SK-N-MC (cell line): Measurements from ENCODE around the gene ROBO4.

Experiments used
- EZH2 ChIP-seq: fragments of 200-600 bp; sonication (generic); IDR thresholded peaks from one replicate; pipeline ENCODE4 v1.6.1; 2017; ENCODE audit warnings: antibody characterized with exemption
- POLR2AphosphoS5 ChIP-seq: IDR thresholded peaks from 2 replicates; pipeline ENCODE4 v1.6.1; 2012; ENCODE audit warnings: mild to moderate bottlenecking, low read depth, low read length, borderline replicate concordance

DNA sequence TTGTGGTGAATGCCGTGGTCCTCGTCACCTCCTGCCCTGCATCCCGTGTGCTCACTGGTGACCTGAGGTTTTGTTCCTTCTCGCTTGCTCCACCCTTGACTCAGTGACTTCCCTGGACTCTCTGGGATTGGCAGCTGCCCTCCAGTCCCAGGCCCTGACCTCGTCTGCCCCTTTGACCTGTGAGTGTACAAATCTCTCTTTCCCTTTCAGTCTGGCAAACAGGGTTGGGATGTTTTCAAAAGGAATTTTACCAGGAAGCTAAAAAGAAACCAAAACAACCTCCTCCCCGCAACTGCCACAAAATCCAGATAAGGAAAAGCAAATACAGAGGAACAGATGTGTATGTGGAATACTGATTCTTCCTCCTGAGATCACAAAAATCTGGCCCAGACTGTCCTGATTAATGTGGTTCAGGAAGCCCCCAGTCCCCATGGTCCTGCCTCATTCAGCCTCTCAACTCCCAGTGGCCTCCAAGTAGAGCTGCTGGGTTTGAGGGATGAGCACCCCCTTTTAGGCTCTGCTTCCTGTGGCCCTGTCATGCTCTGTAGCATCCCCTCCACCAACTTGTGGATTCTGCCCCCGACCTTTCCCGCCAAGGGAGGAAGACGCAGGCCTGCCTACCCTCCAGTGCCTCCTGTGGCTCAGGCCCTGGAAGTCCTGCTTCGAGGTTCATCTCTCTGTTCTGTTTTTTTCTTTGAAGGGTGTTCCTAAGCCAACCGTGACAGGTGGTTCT is 15.2 kb downstream of the ROBO4 start:
- TF ChIP-seq EZH2 (no peak), POLR2AphosphoS5 (no peak)
